Stimulated activated CD8-positive, alpha-beta memory T cell treated with anti-CD3 and anti-CD28 coated beads, Interleukin-12 subunit alpha, Interleukin-12 subunit beta, amount 100 ng/mL, for 1 hour (primary cell): ENCODE measurements around the gene DAD1.
"Not testable (repeated sequence)": the region's sequence is repeated elsewhere in the genome, so short reads cannot be mapped to it uniquely, and the experiment has no call there.

ENCODE experiments used
- DNase-seq: peaks from one replicate; pipeline ENCODE4 v3.0.0-alpha.2; 2020; ENCODE audit warnings: low read depth

DAD1 gene

DNA sequence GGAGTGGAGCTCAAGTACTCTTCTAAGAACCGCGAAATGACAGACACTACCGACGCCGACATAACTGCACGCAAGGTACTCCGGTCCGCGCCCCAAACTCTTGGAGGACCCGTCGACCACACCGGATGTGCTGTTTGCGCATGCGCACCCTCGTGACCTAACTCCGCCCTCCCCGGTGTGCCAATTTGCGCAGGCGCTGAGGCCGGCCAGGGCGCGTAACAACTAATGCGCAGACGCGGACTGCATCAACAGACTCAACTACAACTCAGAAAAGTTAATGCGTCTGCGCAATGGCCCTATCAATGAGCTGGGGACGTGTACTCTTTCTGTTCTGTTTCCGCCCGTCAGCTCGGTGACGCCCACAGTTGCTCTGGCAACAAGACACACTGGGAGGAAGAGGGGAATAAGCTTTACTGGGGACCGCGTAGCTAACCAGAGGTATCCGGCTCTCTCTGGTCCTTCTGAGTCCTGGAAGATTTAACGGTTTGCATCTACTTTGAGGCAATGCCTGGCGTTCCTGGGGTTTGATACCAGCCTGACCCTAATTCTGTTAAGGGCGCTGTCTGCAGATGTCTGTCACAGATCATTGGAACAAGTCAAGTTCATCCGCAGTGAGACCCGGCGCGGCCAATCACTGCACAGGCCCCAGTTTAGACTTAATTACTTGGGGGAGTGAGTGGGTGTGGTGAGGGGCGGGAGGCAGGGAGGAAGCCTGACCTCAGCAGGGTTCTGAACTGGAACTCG is at the start of gene DAD1:
TSS of gene DAD1 (minus strand) at position 129 of the 744 bp plus-strand sequence. CDS start at position 62, 67 bp downstream.
- DNase-seq = peak; percentile 100

DNA sequence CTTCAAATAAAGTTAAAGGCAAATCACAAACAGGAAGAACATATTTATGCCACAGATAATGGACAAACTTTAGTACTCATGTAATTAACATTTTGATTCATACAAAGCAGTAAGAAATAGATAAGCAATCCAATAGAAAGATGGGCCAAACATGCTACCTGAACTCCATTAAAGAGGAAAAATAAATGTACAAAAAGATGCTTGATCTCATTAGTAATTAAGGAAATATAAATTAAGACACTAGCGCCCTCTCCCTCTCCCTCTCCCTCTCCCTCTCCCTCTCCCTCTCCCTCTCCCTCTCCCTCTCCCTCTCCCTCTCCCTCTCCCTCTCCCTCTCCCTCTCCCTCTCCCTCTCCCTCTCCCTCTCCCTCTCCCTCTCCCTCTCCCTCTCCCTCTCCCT is 47.0 kb upstream of the DAD1 start:
- not testable (repeated sequence) for DNase-seq

DNA sequence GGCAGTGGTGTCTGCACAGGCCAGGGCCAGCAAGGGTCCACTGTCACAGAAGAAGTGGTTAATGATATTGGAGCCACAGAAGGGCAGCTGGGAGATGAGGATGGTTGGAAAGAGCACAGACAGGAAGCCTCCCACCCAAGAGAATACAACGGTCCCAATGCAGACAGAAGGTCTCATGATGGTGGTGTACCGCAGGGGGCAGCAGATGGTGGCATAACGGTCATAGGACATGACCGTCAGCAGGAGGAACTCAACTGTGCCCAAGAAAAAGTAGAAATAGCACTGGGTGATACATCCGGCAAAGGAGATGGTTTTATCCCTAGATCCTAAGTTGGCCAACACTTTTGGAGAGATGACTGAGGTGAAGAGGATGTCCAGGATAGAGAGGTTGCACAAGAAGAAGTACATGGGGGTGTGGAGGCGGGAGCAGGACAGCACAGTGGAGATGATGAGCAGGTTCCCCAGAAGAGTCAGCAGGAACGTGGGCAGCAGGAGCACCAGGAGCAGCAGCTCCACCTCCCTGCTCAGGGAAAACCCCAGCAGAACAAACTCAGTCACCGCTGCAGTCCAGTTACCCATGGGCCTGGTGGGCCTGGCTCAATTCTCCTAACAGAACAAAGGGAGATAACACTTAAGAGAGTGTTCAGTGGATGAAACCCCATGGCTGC is 45.3 kb upstream of the DAD1 start:
- no peak for DNase-seq

DNA sequence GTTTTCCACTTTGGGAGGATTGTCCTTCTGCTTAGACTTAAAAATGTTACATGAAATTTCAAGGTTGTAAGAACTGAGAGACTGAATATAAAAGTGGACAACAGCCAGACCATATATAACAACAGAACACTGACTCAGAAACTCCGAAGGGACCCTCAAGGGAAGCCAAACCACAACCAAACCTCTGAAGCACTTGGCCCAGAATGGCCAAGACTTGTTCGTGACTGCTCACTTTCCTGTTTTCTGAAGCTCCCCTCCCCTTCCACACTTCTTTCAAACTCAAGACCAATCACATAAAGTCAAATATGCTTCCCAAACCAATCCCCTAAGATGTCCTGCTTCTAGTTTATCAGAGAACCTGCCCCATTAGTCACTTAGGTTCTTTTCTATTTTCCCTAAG is 41.5 kb upstream of the DAD1 start:
- DNase-seq = no peak

DNA sequence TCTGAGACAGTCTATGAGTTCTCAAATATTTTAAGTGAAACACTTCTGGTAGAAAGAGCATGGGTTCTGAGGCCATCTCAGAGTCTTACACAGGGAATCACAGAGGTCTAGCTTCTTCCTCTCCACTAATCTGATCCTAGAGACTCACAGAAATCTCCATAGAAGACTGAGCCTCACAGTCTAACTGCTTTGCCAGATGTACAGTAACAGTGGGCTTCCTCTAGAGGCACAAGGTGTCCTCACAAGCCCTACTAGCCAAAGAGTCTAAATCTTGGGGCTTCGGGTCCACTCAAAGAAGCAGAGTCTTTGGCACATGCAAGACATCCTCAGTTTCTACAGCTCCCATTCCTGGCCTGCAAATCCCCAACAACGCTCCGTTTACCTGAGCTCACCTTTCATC is 41.0 kb upstream of the DAD1 start:
- DNase-seq = no peak

DNA sequence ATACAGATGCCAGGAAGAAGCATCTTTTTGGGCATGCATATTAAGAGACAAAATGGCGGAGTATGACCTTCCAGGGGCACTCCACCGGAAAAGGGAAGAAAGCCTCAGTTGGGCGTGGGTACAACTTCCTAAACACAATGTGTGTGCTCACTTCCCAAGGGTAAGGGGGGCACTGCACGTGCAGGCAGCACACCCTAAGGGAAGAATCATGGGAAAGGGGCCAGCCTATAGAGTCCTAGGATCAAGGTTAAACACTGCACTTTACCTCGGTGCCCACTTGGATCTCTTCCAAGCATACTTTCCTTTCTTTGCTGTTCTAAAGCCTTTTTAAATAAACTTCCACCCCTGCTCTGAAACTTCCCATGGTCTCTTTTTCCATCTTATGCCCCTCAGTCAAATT is 40.3 kb upstream of the DAD1 start:
- DNase-seq = no peak

DNA sequence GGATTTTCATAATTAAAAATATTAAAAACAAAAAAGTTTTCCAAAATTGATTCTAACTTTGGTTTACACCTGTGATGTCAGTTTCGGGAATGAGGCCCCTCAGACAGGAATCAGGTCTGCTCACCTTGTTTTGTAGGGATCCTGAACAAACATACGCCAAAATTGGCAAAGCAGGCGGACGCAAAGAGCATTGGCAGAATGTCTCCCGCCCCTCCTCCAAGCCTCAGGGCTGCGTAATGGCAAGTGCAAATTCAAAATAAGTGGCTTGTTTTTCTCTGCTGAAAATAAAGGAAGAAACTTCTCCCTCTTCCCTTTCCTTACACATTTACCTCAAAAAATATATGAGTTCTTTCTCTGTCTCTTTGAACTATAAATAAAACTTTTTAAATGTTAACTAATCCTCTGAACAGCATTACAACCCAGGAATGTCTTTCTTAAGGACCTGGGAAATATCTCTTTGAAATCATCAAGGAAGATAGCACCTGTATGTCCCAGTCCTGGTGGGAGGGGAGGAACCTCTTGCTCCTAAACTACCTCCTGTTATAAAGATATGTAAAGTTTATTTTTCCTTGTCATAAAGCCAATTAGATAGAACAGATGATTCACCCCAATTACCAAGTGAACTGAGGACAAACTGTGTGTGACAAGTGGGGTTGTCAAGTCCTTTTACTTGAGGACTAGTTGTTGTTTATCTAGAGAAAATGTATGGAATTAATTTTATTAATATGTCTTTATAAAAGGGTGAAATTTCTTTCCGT is 38.7 kb upstream of the DAD1 start:
- DNase-seq = no peak

DNA sequence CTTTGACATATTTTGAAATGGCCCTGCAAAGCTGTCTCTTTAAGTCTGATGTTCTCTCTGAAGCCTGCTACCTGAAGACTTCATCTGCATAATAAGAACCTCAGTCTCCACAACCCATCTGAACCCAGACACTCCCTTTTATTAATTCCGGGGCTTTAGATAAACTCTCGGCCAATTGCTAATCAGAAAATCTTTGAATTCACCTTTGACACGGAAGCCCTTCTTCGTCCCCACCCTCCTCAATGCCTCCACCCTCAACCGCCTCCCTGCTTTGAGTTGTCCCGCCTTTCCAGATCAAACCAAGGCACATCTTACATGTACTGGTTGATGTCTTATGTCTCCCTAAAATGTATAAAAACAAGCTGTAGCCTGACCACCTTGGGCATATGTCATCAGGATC is 37.6 kb upstream of the DAD1 start:
- no peak for DNase-seq

DNA sequence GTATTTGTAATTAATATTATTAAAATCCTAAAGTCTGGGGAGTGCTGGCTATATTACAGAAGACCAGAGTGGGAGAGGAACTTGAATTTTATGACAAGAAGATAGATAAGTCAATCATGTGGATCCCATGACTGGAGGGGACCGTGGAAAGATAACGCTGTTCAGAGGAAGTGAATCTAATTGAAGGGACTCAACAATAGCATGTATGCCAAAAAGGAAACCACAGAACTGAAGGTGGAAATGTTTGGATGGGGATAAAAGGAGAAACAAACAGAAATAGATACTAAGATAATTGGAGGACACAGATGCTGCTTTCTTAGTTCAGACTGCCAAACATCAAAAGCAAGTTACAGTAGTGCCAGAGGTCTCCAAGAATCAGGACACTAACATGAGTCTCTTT is 34.0 kb upstream of the DAD1 start:
- DNase-seq = no peak

DNA sequence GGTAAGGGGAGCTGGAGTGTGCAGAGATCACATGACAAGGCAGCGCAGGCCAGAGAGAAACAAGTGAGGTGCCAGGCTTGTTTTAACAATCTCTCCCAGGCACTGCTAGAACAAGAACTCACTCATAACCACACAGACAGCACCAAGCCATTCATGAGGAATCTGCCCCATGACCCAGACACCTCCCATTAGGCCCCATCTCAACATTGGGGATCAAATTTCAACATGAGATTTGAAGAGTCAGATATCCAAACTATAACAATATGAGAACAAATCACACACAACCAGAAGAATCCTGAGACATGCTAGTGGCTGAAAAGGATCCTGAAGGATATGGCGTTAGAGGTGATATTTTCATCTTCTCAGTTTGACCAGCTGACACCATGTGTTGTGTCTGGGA is 33.2 kb upstream of the DAD1 start:
- DNase-seq = no peak

DNA sequence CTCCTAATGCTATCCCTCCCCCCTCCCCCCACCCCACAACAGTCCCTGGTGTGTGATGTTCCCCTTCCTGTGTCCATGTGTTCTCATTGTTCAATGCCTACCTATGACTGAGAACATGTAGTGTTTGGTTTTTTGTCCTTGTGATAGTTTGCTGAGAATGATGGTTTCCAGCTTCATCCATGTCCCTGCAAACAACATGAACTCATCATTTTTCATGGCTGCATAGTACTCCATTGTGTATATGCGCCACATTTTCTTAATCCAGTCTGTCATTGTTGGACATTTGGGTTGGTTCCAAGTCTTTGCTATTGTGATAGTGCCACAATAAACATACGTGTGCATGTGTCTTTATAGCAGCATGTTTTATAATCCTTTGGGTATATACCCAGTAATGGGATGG is 26.7 kb upstream of the DAD1 start:
- DNase-seq = not testable (repeated sequence)

DNA sequence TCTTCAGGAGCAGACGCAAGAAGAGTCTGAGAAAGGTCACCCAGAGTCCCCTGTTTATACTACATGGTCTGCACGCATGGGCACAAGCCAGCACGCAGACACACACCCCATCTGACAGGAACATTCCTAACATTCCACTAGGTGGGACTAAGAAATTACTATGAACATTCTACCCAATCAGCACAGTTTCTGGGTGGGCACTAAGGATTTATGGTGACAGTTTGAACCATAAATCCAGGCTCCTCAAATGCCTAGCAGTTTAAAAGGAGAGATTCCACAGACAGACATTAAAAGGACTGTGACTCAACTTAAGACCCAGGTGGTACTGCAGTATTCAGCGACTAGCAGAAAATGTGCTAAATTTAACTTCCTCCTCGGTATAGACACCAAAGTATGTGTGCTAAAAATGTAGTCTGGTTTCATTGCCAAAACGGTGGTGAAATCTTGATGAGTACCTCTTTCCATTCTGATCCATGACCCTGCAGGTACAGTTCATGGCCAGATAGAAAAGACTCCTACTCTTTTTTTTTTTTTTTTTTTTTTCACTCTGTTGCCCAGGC is 25.3 kb upstream of the DAD1 start:
- DNase-seq = no peak

DNA sequence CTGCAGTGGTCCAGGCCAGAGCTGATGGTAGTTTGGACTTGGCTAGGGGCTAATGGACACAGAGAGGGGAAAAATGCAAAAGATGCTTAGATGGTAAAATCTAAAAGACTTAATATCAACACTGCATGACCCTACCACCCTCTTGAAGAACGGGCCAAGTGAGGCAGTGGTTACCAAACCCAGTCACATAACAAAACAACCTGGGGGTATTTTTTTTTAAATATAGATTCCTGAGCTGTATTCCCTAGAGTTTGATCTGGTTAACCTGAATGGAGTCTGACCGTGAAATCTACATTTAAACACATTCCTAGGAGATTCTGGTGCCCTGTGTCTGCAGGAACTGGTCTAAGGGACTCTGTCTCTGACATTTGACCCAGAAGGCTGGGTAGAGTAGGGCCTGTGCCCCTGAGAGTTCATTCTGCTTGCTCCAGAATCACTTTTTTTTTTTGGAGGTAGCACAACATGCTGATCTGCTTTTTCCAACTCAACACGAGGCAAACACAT is 24.8 kb upstream of the DAD1 start:
- no peak for DNase-seq

DNA sequence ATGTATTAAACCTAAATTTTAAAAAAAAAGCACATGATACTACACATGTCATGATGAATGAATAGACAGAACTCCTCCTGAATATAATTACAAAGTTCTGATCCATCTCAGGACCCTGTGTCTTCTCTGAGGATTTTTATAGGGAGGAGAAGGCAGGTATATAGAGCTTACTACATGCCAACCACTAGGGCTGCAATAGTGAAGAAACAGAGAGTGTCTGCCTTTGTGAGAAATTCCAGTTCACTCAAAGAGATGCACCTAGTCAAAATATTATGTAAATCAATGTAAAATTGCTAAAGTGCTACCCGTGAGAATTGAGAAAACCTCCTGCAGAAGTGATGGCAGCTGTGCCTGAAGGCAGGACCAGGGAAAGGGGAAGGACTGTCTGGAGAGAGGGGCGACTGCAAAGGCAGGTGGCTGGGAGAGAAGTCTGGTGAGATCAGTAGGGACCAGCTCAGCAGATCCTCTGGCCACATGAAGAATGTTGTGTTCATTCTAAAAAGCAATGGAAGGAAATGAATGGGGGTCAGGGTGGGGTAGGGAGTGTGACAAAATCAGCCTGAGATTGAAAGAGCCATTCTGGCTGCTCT is 24.2 kb upstream of the DAD1 start:
- no peak for DNase-seq

DNA sequence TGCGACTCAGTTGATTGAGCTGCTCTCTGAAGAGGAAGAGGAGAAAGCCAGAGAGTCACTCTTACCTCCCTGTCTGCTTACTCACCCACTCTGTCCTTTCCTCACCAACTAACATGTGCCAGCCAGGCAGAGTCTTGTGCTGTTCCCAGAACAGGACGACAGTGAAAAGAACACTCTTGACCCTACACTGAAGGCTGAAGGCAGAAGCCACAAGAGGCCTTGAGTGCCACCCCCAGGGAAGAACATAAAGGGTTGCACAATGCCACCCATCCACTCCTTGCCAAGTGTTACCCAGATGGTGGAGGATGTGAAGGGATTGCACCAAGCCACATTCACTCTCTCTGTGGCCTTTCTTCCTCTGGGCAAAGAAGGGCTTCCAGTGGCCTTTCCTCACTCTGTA is 21.9 kb upstream of the DAD1 start:
- no peak for DNase-seq

DNA sequence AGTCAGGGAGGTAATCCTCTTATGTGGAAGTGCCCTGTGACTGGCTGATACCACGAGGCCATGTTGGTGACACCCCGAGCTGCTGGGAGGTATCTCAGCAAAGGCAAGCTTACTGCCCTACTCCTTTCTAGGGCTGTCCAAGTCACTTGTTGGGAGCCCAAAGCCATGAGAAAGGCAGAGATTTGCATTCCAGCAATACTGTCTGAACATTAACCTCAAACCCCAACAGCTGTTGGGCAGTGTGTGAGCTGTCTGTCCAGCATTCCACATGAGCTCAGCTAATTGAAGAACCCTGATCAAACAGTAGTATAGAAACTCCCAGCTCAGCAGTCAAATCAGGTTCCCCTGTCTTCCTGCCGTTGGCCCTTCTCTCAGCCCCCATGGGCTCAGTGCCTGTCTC is 18.3 kb upstream of the DAD1 start:
- DNase-seq = no peak

DNA sequence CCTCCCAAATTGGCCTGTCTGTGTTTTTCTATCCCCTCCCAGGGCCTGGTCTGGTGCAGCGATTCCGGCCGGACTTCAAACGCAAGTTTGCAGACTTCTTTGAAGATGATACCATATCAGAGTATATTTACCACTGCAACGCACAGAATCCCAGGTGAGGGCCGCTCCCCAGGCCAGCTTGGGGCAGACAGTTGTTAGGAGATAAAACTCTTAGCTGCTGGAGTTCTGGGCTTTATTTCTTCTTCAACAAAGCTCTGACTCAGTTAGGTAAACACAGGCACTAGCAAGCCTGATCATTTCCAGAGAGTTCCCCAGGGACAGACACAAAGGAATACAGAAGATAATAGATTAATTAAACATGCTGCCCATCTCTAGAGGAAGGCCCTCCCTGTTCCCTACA is 17.4 kb upstream of the DAD1 start:
- no peak for DNase-seq

DNA sequence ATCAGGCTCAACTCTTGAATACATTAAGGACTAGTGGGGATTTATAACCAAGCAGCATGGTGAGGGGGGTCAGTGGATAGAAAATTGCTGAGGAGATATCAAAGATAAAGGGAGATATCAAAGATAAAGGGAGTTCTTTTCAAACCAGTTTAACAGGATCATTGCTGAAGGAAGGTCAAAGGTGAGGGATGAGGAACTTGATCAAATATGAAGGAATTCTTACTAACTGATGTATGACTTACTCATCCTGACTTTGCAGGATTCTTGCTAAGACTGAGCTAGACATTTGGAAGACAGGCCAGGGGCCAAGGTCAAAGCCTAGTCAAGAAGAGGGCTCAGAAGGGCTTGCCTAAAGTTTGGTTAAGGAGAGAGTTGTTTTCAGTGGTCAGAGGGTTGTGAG is 13.8 kb upstream of the DAD1 start:
- DNase-seq = no peak

DNA sequence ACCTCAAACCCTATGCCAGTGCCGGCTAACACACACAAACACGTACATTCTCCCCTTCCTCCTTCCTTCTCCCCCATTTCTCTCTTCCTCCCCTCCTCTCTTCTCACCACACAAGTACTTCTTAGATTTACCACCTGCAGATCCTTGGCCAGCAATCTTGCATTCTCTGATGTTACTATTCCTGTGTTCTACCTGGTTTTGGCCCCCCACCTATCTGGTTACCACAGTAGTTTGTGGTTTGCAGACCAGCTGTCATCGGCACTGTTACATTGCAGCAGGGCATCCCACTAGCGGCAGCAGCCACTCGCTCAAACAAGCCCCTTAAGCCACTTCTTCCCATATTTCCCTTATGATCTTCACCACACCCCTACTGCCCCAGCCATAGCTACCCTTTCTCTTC is 13.0 kb upstream of the DAD1 start:
- DNase-seq = no peak

DNA sequence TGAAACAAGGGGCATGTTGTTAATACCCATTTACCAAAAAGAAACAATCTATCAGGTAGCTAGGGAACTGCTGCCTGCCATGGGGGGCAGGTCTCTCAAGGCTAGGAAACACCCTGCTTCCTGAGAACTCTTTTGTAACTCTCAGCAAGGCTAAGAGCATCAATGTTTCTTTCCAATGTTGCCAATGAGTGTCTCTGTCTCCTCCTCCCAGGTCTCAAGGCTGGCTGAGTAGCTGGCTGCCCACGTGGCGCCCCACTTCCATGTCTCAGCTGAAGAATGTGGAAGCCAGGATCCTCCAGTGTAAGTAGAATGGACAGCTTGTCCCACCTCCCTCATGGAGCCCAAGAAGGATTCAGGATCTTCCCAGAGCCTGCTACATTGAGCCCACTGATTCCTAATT is 12.4 kb upstream of the DAD1 start:
- no peak for DNase-seq

DNA sequence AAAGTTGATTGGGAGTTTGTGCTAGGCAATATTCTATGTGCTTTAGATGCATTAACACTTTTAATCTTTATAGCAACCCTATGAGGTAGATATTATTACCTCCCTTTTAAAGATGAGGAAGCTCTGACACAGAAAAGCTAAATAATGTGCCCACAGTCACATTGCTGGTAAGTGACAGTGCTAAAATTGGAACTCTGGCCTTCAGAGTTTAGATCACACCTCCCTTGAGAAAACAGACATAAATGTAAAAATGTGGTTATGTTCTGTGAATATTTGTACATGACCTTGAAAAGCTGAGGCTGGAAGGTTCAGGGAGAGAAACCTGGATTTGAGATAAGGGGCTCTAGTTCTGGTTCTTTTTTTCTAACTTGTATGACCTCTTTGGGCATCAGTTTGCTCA is 11.0 kb upstream of the DAD1 start:
- no peak for DNase-seq

DNA sequence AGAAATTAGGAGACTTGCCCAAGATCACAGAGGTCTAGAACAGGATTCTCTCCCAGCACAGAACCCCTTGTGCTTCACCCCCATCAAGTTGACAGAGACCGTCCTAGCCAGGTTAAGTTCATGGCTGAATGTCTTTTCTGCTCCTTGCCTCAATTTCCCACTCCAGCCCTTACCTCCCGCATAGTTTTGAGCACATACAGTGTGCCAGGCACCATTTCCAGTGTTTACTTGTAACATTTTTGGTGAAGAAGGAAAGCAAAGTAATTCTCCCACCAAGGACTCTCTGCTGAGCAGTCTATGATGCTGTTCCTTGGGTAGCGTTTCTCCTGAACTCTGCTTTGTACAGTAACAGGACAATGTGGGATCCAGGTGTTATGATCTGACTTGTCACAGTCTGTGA is 10.3 kb upstream of the DAD1 start:
- no peak for DNase-seq
